HG03460 (cell line): ENCODE results near the gene MC1R.
"Not testable (repeated sequence)": the region's sequence is repeated elsewhere in the genome, so short reads cannot be mapped to it uniquely, and the experiment has no call there.

Source experiments
- ATAC-seq: cut with Tn5 transposase; IDR thresholded peaks from one replicate; pipeline ENCODE4 v1.9.1; 2021; ENCODE audit not compliant: unreplicated experiment

MC1R gene

DNA sequence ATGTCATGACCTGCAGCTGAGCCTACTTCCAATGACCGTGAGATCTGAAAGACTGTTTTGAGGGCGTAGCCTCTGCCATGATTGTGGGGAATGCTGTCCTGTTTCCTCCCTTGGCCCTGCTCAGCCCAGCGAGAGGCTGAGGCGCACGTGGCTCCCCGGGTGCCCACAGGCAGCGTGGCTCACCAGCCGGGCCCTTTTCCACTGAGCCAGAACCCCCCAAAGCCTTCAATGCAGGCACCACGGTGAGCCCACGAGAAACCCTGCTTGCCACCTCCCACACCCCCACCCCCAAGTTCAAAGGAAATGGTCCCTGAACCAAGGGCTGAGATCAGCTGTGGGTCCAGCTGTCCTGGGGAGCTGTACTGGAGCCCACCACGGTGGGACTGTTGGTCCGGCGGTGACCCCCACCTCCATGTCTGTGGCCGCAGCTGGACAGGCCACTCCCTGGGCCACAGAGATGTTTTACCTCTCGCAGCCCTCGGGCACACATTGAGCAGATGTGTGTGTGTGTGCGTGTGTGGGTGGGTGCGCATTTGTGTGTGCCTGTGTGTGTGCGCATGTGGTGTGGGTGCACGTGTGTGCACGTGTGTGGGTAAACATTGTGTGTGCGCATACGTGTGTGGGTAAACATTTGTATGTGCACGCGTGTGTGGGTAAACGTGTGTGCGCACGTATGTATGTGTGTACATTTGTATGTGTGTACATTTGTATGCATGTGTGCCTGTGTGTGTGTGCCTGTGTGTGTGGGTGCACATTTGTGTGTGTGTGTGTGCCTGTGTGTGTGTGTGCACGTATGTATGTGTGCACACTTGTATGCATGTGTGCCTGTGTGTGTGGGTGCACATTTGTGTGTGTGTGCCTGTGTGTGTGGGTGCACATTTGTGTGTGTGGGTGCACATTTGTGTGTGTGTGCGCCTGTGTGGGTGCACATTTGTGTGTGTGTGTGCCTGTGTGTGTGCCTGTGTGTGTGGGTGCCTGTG is 5.0 kb upstream of the MC1R start:
- no peak for ATAC-seq

DNA sequence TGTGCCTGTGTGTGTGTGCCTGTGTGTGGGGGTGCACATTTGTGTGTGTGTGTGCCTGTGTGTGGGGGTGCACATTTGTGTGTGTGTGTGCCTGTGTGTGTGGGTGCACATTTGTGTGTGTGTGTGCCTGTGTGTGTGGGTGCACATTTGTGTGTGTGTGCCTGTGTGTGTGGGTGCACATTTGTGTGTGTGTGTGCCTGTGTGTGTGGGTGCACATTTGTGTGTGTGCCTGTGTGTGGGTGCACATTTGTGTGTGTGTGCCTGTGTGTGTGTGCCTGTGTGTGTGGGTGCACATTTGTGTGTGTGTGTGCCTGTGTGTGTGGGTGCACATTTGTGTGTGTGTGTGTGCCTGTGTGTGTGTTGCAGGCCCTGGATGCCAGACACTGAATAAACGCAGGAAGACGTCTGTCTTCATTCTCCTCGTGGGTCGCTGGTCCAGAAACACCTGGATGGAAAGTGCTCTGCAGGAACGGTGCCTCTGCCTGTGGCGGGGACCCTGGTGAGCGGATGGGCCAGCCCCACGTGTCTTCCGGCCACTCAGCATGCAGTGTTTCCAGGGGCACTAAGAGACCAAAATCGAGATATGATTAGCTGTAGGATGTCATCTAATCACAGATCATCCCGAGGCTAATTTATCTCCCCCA is 3.9 kb upstream of the MC1R start:
- ATAC-seq = not testable (repeated sequence)

DNA sequence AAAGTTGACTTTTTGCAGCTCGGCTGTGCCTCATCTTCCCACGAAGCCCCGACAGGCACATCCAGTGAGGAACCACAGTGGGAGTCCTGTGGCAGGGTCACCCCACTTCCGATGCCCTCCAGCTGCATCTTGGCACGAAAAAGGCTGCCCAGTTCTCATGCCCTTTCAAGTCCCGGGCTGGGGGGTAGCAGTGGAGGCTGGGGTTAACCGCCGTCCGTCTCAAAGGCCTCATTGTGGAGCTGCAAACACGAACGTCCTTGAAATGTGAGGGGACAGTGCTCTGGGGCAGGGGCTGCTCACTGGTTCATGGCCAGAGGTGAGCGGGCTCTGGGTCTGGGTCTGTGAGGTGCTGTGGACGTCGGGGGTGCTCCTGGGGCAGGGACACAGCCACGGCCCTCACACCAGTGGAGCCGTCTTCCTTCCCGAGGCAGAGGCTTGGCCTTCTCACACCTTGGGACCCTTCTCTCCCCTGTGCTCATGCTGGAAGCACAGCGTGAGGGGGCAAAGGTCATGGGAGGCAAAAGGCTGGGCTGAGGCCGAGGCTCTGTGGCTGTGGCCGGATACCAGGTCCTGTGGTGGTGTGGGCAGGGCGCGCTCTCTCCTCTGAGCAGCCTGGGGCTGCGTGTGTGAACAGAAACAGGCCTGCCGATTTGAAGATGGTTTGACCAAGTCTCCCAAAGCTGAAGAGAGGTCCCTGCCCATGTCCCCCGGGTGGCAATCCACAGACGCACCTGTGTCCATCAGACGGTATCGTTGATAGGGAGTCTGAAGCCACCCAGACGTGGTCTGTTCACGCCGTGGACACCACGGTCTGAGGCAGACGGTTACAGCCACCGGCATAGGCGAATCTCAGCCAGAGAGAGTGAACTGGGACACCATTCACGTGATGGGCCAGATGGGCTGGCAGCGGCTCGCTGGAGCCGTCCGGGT is 3.1 kb upstream of the MC1R start:
- no peak for ATAC-seq

- ATAC-seq = peak; percentile 71
These were observed 749 bp upstream of the MC1R start for GRCh38 chr16:89917773-89918452.

DNA sequence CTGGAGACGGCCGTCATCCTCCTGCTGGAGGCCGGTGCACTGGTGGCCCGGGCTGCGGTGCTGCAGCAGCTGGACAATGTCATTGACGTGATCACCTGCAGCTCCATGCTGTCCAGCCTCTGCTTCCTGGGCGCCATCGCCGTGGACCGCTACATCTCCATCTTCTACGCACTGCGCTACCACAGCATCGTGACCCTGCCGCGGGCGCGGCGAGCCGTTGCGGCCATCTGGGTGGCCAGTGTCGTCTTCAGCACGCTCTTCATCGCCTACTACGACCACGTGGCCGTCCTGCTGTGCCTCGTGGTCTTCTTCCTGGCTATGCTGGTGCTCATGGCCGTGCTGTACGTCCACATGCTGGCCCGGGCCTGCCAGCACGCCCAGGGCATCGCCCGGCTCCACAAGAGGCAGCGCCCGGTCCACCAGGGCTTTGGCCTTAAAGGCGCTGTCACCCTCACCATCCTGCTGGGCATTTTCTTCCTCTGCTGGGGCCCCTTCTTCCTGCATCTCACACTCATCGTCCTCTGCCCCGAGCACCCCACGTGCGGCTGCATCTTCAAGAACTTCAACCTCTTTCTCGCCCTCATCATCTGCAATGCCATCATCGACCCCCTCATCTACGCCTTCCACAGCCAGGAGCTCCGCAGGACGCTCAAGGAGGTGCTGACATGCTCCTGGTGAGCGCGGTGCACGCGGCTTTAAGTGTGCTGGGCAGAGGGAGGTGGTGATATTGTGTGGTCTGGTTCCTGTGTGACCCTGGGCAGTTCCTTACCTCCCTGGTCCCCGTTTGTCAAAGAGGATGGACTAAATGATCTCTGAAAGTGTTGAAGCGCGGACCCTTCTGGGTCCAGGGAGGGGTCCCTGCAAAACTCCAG is 1.1 kb downstream of the MC1R start:
- ATAC-seq = no peak

DNA sequence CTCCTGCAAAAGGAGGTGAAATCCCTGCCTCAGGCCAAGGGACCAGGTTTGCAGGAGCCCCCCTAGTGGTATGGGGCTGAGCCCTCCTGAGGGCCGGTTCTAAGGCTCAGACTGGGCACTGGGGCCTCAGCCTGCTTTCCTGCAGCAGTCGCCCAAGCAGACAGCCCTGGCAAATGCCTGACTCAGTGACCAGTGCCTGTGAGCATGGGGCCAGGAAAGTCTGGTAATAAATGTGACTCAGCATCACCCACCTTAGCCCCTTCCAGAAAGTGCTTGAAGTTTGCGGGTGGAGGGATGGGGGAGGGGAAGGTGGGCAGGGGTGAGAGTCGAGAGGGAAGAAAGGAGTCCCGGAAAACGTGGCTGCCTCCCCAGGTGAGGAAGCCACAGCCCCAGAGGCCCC is 2.1 kb downstream of the MC1R start:
- no peak for ATAC-seq

- ATAC-seq = no peak
These were observed 2.6 kb downstream of the MC1R start for GRCh38 chr16:89921131-89921701.

DNA sequence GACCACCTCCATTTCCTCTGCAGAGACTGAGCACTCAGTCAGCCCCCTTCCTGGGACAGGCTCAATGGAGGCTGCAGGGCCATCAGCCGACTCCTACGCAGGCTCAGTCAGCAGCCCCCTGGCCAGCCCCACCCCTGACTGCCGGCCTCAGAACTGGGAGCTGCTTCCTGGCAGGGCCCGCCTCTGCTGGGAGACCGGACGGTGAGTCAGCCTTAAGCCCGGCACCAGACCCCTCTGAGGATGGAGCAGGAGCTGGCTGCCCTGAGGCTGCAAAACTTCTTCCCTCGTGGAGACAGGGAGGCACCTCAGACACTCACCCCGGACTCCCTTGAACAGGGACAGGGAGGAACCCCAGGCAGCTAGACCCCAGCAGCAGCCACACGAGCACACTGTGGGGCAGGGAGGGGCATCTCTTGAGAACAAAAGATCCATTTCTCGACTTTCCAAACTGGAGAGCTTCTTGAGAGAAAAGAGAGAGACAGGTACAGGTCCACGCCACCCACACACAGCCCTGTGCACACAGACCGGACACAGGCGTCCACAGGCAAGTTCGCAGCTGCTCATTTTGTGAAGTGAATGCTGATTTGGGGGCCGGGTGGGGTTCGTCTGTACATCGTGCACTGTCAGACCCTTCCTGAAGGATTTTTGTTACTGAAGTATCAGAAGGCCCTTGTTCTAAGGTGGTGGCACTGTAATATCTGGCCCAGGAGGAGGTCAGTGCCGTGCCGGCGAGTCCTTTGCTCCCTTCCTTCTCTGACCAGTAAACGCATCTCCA is 3.2 kb downstream of the MC1R start:
- ATAC-seq = no peak

DNA sequence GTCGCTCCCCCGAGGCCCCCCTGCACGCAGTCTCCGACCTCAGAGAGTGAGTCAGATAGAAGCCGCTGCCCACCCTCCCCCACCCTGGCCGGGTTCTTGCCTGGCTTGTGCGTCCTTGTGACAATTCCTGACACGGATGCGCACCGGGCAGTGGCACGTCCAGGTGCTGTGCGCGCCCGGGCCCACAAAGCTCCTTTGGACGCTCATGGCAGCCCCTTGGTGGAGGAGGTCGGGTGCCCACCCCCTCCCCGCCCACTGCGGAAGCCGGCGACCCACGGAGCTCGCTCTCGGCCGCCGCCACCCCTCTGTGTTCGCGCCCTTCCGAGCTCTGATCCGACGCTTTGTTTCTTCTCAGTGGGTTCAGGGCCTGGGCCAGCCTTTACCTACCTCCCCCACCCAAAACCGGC is 3.8 kb downstream of the MC1R start:
- no peak for ATAC-seq

GRCh38 chr16:89922884-89923639 is 4.4 kb downstream of the MC1R start, which contains the start of gene TUBB3:
TSS of gene TUBB3 (plus strand) at chr16:89923342. CDS start at chr16:89923402, 60 bp downstream.
- ATAC-seq = no peak

DNA sequence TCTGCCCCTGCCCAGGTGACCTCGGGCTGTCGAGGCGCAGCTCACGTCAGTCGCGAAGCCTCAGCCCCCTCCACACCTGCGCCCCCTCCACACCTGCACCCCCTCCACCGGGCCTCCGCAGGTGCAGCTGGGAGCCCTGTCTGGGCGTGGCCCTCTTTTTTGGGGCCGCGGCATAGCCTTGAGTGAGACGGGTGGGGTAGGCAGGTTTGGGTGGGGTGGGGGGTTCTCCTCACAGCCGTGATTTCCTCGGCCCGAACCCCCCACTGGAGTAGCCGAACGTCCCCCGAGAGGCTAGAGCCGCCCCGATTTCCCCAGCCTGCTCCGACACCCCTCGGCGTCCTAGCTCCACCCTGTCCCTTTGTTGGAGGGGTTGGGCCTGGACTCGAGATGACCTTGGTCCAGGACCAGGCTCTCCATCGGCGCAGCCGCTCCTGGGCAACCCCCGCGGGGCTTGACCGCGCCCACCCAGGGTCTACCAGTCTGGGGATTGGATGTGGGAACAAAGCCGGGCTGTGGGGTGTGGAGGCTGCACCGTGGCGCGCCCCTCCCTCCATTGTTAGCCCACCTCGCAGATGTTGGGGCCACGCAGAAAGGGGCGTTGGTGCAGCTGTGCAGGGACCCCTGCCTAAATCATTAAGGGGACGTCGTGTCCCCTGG is 5.1 kb downstream of the MC1R start:
- no peak for ATAC-seq

- no peak for ATAC-seq
These were observed 5.7 kb downstream of the MC1R start for GRCh38 chr16:89924297-89924924.

- no peak for ATAC-seq
These were observed 6.3 kb downstream of the MC1R start for GRCh38 chr16:89924925-89925307.

DNA sequence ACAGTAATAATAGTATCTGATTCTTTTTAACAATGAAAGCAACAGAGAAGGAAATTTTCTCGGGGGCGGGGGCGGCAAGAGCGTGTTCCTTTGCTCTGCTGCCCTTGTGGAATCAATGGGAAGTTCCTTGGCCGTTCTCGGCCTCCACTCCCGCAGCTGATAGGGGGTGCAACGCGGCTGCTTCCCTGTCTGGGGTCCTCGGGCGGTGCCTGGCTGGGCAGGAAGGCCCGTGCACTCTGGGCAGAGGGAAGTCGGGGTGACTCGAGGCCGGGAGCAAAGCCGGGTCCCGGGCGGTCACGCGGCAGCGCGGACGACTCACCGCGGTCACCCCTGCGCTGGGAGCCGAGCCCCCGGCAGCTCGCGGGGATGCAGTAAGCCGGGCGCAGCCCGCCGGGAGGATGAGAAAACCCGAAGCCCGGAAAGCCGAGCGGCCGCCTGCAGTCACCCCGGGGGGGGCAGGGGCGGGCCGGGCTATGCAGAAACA is 7.0 kb downstream of the MC1R start:
- ATAC-seq = peak; percentile 10

GRCh38 chr16:89931305-89931896 is 12.7 kb downstream of the MC1R start:
- ATAC-seq = no peak

DNA sequence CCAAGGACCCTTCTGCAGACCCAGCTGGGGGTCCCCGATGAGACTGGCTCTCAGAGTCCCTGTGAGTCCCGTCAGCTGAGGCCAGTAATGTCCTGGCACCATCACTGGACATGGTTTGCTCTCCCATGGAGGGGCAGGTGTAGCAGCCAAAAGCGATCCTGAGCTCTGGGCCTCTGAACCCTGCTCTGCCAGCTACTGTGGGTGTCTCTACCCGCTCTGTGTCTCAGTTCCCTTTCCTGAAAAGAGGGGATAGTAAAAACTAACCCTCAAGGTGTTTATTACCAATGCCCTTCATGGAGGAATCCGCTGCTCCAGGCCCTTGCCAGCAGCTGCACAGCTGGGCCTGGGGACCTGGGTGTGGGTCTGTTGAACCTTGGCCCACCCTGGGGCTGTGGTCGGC is 13.3 kb downstream of the MC1R start:
- no peak for ATAC-seq
